GM12801 (cell line): ENCODE results near the gene NUDT3.

ENCODE experiments used
- CTCF ChIP-seq: IDR thresholded peaks from one replicate; pipeline ENCODE4 v1.5.1; 2011; ENCODE audit warnings: control low read depth; ENCODE audit not compliant: insufficient read length; ENCODE audit errors: extremely low read depth

Gene NUDT3

GRCh38 chr6:34247481-34248197 lies 144.8 kb downstream of the NUDT3 start:
- TF ChIP-seq CTCF, result no peak

GRCh38 chr6:34246563-34247391 lies 145.7 kb downstream of the NUDT3 start:
- TF ChIP-seq CTCF, result no peak

- no peak for TF ChIP-seq CTCF
These were observed 146.3 kb downstream of the NUDT3 start for GRCh38 chr6:34246249-34246562.

- TF ChIP-seq CTCF, result no peak
These were observed 148.3 kb downstream of the NUDT3 start for GRCh38 chr6:34243901-34244884.

GRCh38 chr6:34243131-34243771 lies 149.2 kb downstream of the NUDT3 start:
- no peak for TF ChIP-seq CTCF

GRCh38 chr6:34242252-34243130 lies 150.0 kb downstream of the NUDT3 start:
- TF ChIP-seq CTCF, result no peak
